ENCODE measurements around the gene OTC. TPM values are rescaled to one million over a fixed set of nuclear protein-coding genes. Genes with fewer than 3 reads are reported as not detected.

Gene OTC
- total and polyA plus RNA-seq, 2 experiments from 2014 or later: 16.2 to 37.8 TPM

DNA sequence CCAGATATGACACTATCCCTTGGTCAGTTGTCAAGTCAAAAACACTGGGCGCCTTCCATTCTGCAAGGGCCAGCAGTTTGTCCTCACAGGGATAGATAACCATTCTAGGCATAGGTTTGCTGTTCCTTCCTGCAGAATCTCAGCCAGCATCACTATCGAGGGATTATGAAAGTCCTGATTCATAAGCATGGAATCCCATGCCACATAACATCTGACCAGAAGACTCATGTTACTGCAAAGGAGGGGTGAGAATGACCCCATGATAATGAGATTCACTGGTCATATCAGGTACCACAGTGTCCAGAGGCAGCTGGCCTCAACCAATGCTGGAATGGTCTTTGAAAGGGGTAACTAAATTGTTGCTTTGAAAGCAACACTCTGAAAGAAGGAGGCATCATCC lies 84.7 kb downstream of the OTC start:
- Histone ChIP-seq H3K4me3 (no peak overlapping the region), H3K79me2 (no peaks in the 10 kb centered on the region), H3K27me3 (no peaks in the 10 kb centered on the region), H4K20me1 (ENCODE audit: insufficient read depth, poor library complexity, severe bottlenecking) (no peaks in the 10 kb centered on the region), H3K27ac (no peak overlapping the region), H3K36me3 (replicated peaks; ENCODE audit: insufficient read depth, low read depth) (no peaks in the 10 kb centered on the region), H3K4me1 (ENCODE audit: insufficient read depth) (no peaks in the 10 kb centered on the region), H3K4me2 (no peak overlapping the region), H2AFZ (no peak overlapping the region), H3K9me3 (ENCODE audit: low read depth) (no peaks in the 10 kb centered on the region), H3K9me2 (replicated peaks; ENCODE audit: insufficient read depth) (no peaks in the 10 kb centered on the region)
- TF ChIP-seq EZH2 (IDR thresholded peaks at IDR 0.05; ENCODE audit: borderline replicate concordance) (no peak), EZH2phosphoT487 (IDR thresholded peaks at IDR 0.05; ENCODE audit: low read depth, severe bottlenecking, unreplicated experiment) (no peak)
- TF ChIP-seq, protein P1, sequence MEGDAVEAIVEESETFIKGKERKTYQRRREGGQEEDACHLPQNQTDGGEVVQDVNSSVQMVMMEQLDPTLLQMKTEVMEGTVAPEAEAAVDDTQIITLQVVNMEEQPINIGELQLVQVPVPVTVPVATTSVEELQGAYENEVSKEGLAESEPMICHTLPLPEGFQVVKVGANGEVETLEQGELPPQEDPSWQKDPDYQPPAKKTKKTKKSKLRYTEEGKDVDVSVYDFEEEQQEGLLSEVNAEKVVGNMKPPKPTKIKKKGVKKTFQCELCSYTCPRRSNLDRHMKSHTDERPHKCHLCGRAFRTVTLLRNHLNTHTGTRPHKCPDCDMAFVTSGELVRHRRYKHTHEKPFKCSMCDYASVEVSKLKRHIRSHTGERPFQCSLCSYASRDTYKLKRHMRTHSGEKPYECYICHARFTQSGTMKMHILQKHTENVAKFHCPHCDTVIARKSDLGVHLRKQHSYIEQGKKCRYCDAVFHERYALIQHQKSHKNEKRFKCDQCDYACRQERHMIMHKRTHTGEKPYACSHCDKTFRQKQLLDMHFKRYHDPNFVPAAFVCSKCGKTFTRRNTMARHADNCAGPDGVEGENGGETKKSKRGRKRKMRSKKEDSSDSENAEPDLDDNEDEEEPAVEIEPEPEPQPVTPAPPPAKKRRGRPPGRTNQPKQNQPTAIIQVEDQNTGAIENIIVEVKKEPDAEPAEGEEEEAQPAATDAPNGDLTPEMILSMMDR (IDR thresholded peaks at IDR 0.05; ENCODE audit: poor library complexity): no peak
- 57% methylated on average over 2 of the region's 2 CpGs for WGBS (ENCODE audit: low lambda C conversion rate, missing lambda C conversion rate)
- DNase-seq (ENCODE audit: low spot score): no peak

DNA sequence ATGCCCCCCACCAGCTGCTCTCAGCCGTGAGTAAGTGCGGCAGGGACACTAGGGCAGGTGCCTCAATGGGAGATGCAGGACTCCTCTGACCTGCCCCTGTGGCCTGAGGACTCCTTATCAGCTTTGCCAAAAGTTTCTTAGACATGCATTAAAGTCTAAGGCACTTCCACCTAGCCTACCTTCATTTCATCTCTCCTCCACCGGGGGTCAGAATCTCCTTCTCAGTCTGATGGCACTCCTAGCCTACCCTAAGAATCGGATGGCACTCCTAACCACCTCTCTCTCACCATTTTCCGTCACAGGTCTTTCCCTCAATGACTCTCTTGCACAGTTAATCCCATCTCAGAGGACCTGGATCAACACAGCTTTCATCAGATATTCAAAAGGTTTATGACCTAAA lies 85.9 kb downstream of the OTC start:
- Histone ChIP-seq H3K4me1 (ENCODE audit: insufficient read depth) (no peaks in the 10 kb centered on the region), H3K36me3 (replicated peaks; ENCODE audit: insufficient read depth, low read depth) (no peaks in the 10 kb centered on the region), H3K27me3 (no peaks in the 10 kb centered on the region), H3K9me3 (ENCODE audit: low read depth) (no peaks in the 10 kb centered on the region), H3K9me2 (replicated peaks; ENCODE audit: insufficient read depth) (no peaks in the 10 kb centered on the region), H3K4me3 (no peak overlapping the region), H2AFZ (no peak overlapping the region), H3K79me2 (no peaks in the 10 kb centered on the region), H3K4me2 (no peak overlapping the region), H3K27ac (no peak overlapping the region), H4K20me1 (ENCODE audit: insufficient read depth, poor library complexity, severe bottlenecking) (no peaks in the 10 kb centered on the region)
- WGBS (ENCODE audit: low lambda C conversion rate, missing lambda C conversion rate): 63% methylated on average over 5 of the region's 5 CpGs
- DNase-seq (ENCODE audit: low spot score): no peak
- TF ChIP-seq, protein P1 (IDR thresholded peaks at IDR 0.05; ENCODE audit: poor library complexity): no peak
- TF ChIP-seq EZH2 (IDR thresholded peaks at IDR 0.05; ENCODE audit: borderline replicate concordance): no peak
- no peak for TF ChIP-seq EZH2phosphoT487 (IDR thresholded peaks at IDR 0.05; ENCODE audit: low read depth, severe bottlenecking, unreplicated experiment)

DNA sequence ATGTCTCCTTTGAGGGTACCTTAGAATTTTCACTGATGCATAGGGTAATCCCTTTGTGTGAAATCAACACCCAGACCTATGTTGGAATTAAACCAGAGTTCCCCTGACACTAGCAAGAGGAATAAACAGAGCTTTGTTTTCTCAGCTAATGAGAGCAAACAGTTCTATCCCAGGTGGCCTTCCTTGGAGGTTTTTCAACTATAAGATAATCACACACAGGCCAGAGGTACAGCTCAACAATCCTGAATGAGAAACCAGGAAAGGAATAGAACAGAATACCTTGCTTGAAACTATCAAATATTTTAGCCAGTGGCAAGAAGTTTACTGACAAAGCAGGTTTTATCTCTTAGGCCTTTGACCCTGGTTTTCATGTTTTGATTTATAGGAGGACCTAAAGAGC lies 100.2 kb downstream of the OTC start:
- TF ChIP-seq, protein P1 (IDR thresholded peaks at IDR 0.05; ENCODE audit: poor library complexity): no peak
- TF ChIP-seq EZH2 (IDR thresholded peaks at IDR 0.05; ENCODE audit: borderline replicate concordance) (no peak), EZH2phosphoT487 (IDR thresholded peaks at IDR 0.05; ENCODE audit: low read depth, severe bottlenecking, unreplicated experiment) (no peak)
- Histone ChIP-seq H3K79me2 (no peaks in the 10 kb centered on the region), H3K4me2 (no peak overlapping the region), H3K36me3 (replicated peaks; ENCODE audit: insufficient read depth, low read depth) (no peaks in the 10 kb centered on the region), H3K4me1 (ENCODE audit: insufficient read depth) (no peaks in the 10 kb centered on the region), H4K20me1 (ENCODE audit: insufficient read depth, poor library complexity, severe bottlenecking) (no peaks in the 10 kb centered on the region), H3K27me3 (no peaks in the 10 kb centered on the region), H3K9me2 (replicated peaks; ENCODE audit: insufficient read depth) (no peaks in the 10 kb centered on the region), H3K9me3 (ENCODE audit: low read depth) (no peaks in the 10 kb centered on the region), H2AFZ (no peak overlapping the region), H3K4me3 (no peak overlapping the region), H3K27ac (no peak overlapping the region)
- no peak for DNase-seq (ENCODE audit: low spot score)

DNA sequence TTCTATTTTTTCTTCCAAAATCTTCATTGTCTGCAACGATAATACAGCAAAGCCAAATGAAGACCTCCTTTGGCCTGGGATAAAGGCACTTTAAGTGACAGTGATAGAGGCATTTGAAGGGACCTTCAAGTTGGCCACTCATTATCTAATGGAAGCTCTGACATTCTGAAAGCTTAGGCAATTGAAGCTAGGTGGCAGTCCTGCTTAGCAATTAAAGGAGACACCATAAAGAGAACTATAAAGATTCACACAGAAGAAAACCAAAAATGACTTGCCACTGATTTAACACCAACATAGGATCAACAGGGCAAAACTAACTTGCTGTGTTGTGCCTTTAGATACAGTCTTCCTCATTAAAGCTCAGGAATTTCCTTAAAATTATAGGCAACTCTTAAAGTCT lies 105.7 kb downstream of the OTC start:
- Histone ChIP-seq H3K27ac (no peak overlapping the region), H3K79me2 (no peaks in the 10 kb centered on the region), H3K4me3 (no peak overlapping the region), H3K27me3 (no peaks in the 10 kb centered on the region), H3K4me1 (ENCODE audit: insufficient read depth) (no peaks in the 10 kb centered on the region), H4K20me1 (ENCODE audit: insufficient read depth, poor library complexity, severe bottlenecking) (no peaks in the 10 kb centered on the region), H3K4me2 (no peak overlapping the region), H3K9me2 (replicated peaks; ENCODE audit: insufficient read depth) (no peaks in the 10 kb centered on the region), H3K36me3 (replicated peaks; ENCODE audit: insufficient read depth, low read depth) (no peaks in the 10 kb centered on the region), H2AFZ (no peak overlapping the region), H3K9me3 (ENCODE audit: low read depth) (no peaks in the 10 kb centered on the region)
- WGBS (ENCODE audit: low lambda C conversion rate, missing lambda C conversion rate): 77% methylated on average over 1 of the region's 1 CpG
- peak; percentile 8 for DNase-seq (ENCODE audit: low spot score)
- TF ChIP-seq EZH2phosphoT487 (IDR thresholded peaks at IDR 0.05; ENCODE audit: low read depth, severe bottlenecking, unreplicated experiment): no peak
- TF ChIP-seq, protein P1 (IDR thresholded peaks at IDR 0.05; ENCODE audit: poor library complexity): peak; percentile 31

Measured in hepatocyte (in vitro differentiated cells).